ENCODE measurements around the gene KRT12. TPM values are rescaled to one million over a fixed set of nuclear protein-coding genes. Genes with fewer than 3 reads are reported as not detected.
"Not testable (repeated sequence)": the region's sequence is repeated elsewhere in the genome, so short reads cannot be mapped to it uniquely, and the experiment has no call there.

KRT12 gene
- total RNA-seq, 1 experiment from 2014 or later: not detected

DNA sequence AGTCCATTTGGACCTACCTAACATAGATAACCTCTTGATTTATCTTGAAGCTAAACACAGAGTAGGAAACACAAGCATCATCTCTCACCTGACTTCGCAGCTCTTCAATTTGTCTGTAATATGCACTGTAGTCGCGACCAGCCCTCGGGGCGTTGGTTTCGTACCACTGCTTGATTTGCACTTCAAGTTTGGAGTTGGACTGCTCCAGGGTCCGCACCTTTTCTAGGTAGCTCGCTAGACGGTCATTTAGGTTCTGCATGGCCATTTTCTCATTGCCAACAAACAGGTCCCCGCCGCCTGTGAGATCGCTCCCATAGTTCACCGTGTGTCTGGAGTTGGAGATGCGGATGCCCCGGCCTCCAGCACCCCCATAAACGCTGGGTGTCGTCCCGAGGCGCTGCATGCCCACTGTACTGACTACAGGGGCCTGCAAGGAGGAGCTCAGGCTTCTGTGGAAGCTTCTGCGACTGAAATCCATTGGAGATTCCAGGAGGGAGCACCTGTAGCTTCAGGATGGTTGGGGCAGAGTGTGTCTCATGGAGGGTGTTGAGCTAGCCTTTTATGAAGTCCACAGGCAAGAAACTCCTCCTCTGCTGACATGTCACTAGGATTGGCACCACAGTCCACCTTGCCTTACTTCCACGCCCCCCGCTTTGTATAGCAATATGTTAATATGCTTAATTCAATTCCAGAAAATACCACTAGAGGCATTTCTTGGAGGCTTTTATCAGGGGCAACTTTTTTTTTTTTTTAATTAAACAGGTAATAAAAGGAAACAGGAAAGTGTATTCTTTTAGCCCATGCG lies 17.9 kb upstream of the KRT12 start, which contains the start of gene KRT20:
KRT20 (minus strand) TSS at position 535 of the 805 bp plus-strand sequence; CDS start at position 478, 57 bp downstream.
- no peak for DNase-seq (ENCODE audit: extremely low read depth, low read depth)

GRCh38 chr17:40883626-40884334 lies 16.8 kb upstream of the KRT12 start:
- no peak for DNase-seq (ENCODE audit: extremely low read depth, low read depth)

GRCh38 chr17:40883031-40883430 lies 16.0 kb upstream of the KRT12 start:
- DNase-seq (ENCODE audit: extremely low read depth, low read depth): no peak

DNA sequence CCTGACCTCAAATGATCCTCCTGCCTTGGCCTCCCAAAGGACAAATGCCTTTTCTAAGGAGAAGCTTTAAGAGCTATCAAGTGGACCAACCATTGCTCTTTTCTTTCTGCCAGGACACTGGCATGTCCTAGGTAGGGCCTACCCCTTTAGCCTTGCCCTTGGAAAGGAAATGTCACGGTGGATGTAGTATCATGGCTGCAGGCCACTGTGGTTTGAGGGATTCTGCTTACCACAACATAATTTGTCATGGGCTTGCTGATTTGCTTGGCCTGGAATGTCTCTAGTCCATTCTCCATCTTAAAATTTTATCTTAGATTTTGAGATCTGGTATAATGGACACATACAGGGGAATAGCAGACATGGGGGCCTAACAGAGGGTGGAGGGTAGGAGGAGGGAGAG lies 12.0 kb upstream of the KRT12 start:
- no peak for DNase-seq (ENCODE audit: extremely low read depth, low read depth)

DNA sequence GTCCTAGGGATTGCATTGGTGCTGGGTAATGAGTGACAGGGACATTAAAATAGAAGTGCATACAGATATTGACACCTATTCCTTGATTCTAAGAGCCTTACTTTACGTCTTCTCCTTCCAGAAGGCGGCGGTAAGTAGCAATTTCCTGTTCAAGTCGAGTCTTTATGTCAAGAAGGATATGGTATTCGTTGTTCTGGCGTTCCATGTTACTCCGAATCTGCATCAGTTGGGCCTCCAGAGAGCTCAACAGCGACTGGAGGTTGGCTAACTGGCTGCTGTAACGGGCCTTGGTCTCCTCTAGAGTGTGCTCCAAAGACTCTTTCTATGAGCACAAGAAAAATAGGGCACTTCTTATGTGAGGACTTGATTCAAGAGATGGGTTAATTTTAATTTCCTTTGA lies 11.0 kb upstream of the KRT12 start:
- DNase-seq (ENCODE audit: extremely low read depth, low read depth): no peak

DNA sequence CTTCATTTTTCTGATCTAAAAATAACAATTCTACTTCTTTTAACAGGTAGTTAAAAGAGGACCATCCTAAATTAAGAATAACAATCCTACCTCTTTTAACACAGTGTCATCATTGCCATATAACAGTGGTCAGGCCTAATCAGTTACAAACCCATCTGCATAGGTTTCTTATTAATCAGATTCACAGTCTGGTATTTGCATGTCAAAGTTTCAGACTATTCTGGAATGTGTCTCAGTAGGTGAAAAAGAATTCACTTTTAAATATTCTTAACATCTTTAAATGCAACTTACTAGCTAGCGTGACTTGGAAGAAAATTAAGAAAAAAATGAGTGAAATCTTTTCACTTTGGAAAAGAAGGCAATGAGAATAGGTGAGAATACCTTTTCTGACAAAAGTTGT lies 6.8 kb upstream of the KRT12 start:
- no peak for DNase-seq (ENCODE audit: extremely low read depth, low read depth)

- DNase-seq (ENCODE audit: extremely low read depth, low read depth): no peak
Measured at GRCh38 chr17:40873255-40873654, 6.2 kb upstream of the KRT12 start.

DNA sequence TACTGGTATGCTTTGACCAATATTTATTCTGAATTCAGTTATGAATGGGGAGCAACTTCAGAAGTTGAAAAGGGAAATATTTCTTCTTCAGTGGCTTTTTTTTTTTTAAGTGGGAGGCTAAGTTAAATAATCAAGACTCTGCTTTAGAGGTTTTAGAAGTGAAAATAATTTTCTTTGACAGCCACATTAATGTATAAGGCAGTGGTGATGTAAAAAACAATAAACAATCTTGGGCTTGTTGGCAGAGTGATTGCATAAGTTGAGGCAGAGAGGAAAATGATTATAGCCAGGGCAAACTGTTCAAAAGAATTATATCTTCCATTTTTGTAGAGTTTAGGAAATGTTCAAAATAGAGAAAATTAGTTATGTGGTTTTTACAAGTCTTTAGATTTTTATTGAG lies 5.4 kb upstream of the KRT12 start:
- DNase-seq (ENCODE audit: extremely low read depth, low read depth): no peak

DNA sequence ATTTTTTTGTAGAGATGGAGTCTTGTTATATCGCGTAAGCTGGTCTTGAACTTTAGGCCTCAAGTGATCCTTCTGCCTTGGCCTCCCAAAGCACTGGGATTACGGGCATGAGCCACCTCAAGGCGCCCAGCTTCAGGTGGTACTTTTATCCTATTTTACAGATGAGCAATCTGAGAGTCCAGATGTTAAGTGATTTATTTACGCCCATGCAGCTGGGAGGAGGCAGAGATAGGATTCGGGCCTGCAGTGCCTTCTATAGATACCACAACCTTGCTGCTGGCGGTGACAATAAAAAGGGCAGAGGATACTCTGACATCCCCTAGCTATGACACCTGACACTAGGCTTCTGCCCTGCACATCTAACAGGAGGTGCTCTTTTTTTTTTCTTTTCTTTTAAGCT lies 4.3 kb upstream of the KRT12 start:
- no peak for DNase-seq (ENCODE audit: extremely low read depth, low read depth)

DNA sequence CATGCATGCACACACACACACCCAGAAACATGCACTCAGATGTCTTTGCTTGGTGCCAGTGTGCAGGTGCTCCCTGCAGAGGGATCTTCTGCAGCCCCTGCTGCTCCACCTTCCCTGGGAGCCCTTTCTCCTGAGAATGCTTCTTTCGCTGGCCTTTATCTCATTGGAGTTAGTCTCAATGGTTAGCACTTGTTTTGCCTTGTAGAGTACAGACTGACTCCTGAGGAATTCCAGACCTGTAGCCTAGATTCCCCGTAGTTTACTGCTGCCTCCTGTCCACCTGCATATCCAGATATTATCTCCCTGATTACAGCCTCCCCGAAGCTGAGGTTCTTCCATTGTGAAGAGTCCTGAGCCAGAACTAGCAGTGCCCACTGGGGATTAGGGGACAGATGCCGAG lies 3.1 kb upstream of the KRT12 start:
- DNase-seq (ENCODE audit: extremely low read depth, low read depth): no peak

GRCh38 chr17:40864661-40865390 lies 2.2 kb downstream of the KRT12 start:
- no peak for DNase-seq (ENCODE audit: extremely low read depth, low read depth)

DNA sequence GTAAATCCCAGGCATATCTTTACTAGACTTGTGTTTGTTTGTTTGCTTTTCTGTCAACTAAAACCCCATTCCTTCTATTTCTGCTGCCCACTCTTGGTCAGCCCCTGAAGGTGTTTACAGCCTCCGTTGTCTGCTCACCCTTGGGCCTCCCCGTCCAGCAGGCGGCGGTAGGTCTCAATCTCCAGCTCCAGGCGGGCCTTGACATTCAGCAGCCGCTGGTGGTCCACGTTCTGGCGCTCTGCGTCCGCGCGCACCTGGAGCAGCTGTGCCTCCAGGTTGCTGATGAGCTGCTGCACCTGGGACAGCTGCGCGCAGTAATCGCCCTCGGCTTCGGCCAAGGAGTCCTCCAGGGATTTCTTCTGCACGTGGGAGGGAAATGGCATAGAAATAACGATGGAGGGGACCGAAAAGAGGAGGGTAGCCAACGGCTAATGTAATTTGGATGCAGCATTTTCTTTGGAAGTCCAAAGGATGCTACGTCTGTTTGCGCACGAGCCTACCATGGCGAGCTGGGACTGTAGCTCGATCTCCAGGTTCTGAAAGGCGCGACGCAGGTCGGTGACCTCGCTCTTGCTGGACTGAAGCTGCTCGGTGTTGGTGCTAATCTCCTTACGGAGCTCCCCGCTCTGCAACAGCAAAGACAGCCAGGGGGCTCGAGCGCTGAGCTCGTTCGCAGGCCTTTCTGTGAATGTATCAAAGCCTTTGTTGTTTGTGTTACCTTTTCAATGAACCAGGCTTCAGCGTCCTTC lies 3.9 kb downstream of the KRT12 start:
- DNase-seq (ENCODE audit: extremely low read depth, low read depth): no peak

DNA sequence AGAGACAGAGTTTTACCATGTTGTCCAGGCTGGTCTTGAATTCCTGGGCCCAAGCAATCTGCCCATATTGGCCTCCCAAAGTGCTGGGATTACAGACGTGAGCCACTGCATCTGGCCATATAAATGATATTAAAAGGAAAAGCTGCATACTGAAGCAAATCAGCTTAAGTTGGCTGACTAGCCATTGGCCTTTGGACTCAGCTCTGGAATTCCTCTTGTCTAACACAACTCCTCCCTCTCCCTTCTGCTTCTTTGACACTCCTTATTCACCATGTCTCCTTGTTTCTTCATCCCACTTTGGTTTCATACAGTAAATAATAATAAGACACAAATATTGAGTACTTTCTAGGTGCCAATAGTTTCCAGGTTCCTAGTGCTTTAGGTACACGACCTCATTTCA lies 7.5 kb downstream of the KRT12 start:
- DNase-seq (ENCODE audit: extremely low read depth, low read depth): no peak

DNA sequence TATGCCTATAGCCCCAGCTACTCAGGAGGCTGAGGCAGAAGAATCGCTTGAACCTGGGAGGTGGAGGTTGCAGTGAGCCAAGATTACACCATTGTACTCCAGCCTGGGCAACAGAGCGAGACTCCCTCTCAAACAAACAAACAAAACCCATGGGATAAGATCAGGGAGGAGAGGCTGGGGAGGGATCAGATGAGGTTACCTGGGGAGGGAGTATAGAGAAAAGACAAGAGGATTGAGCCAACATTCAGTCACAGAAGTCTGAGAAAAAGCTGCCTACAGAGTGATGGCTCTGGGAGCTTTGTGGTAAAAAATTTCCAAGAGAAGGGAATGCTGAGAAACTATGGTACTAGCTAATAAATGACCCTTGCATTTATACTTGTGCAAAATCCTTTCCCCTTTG lies 8.4 kb downstream of the KRT12 start:
- not testable (repeated sequence) for DNase-seq (ENCODE audit: extremely low read depth, low read depth)

- no peak for DNase-seq (ENCODE audit: extremely low read depth, low read depth)
Measured at GRCh38 chr17:40857535-40857934, 9.5 kb downstream of the KRT12 start.

GRCh38 chr17:40854175-40854814 lies 12.7 kb downstream of the KRT12 start:
- peak; percentile 83 for DNase-seq (ENCODE audit: extremely low read depth, low read depth)

DNA sequence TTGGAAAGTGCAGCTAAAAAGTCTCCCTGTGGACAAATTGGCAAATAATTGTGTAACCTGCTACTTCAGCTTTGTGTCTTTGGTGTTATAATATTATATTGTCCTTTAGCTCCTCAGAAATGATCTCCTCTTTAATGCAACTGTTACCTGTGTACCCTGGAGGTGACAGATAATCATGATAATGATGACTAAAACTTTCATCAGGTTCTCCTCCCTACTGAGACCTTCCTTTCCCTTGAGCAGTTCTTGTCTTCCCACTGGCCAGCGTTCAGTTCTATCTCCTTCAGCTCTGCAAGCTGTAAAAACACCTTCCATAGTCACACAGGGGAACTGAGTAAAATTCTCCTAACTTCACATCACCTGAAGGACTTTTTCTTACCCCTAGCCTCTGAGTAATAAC lies 14.7 kb downstream of the KRT12 start:
- DNase-seq (ENCODE audit: extremely low read depth, low read depth): no peak

DNA sequence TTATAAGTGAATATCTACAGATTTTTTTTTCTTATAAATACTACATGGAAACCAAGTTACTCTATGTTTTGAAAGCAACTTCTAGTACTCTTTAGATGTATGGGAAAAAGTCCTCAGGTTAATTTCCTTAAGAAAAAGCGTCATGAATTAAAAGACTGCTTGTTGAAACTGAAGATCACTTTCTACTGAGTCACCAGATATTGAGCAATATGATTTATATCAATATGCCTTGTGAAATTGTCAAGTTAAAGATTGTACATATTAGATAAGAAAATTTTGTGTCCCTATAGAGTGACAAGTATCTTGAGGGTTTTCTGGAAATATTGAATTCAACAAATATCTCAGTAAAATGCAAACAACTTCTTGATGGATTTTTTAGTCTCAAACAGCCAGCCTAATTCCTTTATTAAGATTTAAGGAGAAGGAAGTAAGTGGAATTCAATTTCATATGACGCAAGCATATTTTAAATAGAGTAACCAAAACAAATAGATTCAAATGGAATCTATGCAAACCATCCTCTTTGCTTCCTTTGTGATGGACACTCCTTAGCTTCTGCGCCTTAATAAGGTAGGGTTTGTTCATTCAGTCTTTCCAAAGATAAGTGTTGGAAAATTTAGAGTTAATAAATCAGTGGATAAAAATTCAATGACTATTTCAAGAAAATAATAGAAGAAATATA lies 16.6 kb downstream of the KRT12 start:
- peak; percentile 66 for DNase-seq (ENCODE audit: extremely low read depth, low read depth)

DNA sequence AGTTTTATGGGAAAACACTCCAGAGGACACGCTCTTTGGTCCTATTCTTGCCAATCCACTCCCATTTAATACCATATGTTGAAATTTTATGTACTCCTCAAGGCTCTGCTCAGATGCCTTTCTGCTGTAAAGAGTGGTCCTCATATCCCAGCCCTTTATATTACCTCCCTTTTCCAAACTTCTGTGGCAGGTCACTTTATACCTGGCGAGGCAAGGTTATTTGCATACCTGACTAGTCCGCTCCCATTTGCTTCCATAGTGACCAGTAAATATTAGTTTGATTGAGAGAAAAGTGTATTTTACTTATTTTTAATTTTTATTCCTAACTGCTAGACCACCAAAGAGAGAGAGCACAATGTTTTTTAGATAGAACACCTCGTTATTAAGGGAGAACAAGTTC lies 17.3 kb downstream of the KRT12 start:
- DNase-seq (ENCODE audit: extremely low read depth, low read depth): no peak
